AG04450 (cell line): ENCODE data around the gene GPBAR1. TPM values are rescaled to one million over a fixed set of nuclear protein-coding genes. Genes with fewer than 3 reads are reported as not detected.

Experiments used
- CTCF ChIA-PET: fragments of 300-600, 350-600 bp; formaldehyde crosslinking; extraction: SDS; loops from one replicate; lab custom pipeline; 2022; ENCODE audit warnings: antibody characterized with exemption, inconsistent platforms; lab: Charles Lee
- POLR2A ChIA-PET: fragments of 350-600 bp; formaldehyde crosslinking; extraction: SDS; loops from one replicate; lab custom pipeline; 2021; ENCODE audit warnings: antibody characterized with exemption, inconsistent platforms; lab: Yijun Ruan, JAX
- DNase-seq: peaks from one replicate; pipeline ENCODE4 v3.0.0-alpha.2; 2011; ENCODE audit warnings: low read depth, low spot score
- H3K27ac ChIP-seq: one replicate; pipeline ENCODE4 v1.5.1; 2012; ENCODE audit warnings: low read depth, low read length, control low read depth
- H3K27me3 ChIP-seq: one replicate; pipeline ENCODE4 v1.6.0; 2012; ENCODE audit warnings: low read length; ENCODE audit not compliant: control insufficient read depth, insufficient read depth
- H3K4me3 ChIP-seq: 2 replicates; pipeline ENCODE4 v1.5.1; 2011; ENCODE audit warnings: mild to moderate bottlenecking, low read depth, low read length, control low read depth
- H3K9me3 ChIP-seq: 2 replicates; pipeline ENCODE4 v1.5.1; 2012; ENCODE audit warnings: low read length; ENCODE audit not compliant: control insufficient read depth, insufficient read depth
- polyA plus RNA-seq: library from polyadenylated mRNA; depleted of rRNA; stranded (reverse); fragments of >200 nt; gene quantifications from 2 replicates; pipeline ENCODE4 v1.2.3, GENCODE V29; 2011
- TF ChIP-seq, protein P1 (sequence below): IDR thresholded peaks from 2 replicates; pipeline ENCODE4 v1.5.1; 2011; ENCODE audit warnings: low read depth, low read length, control low read depth, inconsistent platforms

The GPBAR1 gene
- polyA plus RNA-seq, 1 experiment: not detected

DNA sequence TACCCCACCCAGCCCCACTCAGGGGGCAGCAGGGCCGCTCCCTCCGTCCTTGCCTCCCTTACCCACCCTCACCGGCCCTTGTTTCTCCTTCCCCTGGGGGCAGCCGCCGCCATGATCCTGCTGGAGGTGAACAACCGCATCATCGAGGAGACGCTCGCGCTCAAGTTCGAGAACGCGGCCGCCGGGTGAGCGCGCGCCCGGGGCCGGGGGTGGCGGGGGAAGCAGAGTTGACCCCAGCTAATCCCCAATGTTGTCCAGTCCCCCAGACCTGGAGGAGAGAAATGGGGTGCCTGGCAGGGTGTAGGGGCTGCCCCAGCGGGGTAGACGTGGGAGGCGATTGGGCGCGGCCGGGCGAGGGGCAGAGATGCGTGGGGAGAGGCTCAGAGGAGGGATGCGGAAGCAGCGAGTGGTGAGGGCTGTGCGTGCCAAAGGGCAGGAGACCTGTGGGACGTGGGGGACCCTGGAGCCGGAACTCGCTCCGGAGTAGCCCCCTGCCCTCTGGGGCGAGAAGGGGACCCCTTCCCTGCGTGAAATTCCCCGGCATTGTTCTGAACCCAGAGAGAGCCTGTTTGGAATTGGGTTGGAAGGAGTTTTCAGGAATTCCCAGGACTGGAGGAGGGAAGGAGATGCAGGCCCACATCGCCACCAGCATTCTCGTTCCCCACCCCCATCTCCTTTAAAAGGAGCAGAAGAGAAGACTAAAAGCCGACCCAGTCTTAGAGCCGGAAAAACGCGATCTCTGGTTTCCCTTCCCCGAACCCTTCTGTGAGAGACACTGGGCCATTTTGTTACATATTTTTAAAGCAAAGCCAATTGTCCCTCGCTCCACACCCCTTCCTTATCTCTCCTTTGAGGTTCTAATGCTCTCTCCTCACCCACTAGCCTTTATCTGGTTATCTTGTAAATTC lies 43.2 kb upstream of the GPBAR1 start:
- ChIA-PET POLR2A (no interaction called here), CTCF (interaction anchor here (1.0 kb wide), 1 partner anchor 12 kb away, joined by 3 read pairs; no protein-coding TSS in a partner anchor)
- Histone ChIP-seq H3K9me3 (peaks cover 6% of the 10 kb centered on the region; the same call in 1 of the 2 replicates), H3K4me3 (peak overlapping the region; percentile 96), H3K27me3 (no peaks in the 10 kb centered on the region), H3K27ac (peak overlapping the region; percentile 75)
- TF ChIP-seq, protein P1, sequence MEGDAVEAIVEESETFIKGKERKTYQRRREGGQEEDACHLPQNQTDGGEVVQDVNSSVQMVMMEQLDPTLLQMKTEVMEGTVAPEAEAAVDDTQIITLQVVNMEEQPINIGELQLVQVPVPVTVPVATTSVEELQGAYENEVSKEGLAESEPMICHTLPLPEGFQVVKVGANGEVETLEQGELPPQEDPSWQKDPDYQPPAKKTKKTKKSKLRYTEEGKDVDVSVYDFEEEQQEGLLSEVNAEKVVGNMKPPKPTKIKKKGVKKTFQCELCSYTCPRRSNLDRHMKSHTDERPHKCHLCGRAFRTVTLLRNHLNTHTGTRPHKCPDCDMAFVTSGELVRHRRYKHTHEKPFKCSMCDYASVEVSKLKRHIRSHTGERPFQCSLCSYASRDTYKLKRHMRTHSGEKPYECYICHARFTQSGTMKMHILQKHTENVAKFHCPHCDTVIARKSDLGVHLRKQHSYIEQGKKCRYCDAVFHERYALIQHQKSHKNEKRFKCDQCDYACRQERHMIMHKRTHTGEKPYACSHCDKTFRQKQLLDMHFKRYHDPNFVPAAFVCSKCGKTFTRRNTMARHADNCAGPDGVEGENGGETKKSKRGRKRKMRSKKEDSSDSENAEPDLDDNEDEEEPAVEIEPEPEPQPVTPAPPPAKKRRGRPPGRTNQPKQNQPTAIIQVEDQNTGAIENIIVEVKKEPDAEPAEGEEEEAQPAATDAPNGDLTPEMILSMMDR: no peak
- DNase-seq: no peak

DNA sequence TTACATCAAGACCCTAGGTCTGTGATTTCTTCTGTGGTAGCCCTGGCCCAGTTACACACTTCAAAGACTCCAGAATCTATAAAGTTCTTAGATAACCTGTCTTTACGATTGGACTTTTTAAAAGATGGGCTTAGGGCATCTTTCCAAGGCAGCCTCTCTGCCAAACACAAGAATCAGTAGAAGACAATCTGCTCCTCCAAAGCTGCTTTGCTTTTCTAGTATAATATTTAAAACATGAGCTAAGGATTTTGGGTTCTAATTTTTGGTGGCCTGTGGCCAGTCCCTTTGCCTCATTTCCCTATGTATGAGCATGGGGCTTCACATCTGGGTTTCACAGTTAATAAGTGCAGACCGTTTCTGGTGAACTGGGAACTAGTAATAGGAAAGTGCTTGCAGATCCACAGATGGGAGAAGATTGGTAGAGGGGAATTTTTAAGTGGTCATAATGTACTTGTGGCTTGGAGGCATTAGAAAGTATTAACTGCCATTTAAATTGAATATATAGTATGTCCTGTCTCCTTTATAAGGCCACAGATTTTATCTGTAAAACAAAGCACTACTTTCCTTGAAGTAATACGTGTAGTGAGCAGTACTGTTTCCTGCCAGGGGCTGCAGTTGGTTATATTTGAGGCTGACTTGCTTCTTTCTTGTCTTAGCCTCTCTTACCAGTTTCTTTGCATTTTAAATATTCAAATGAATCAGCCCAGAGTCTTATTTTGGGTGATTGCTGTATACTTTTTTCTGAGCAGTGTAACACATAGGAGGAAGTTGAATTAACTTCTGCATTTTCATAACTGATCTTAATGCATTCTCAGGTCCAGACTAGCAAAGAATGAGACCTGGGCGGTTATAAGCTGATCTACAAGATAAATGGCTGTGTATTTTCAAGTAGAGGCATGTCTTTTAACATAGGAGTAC lies 42.3 kb upstream of the GPBAR1 start:
- H3K27me3 ChIP-seq: no peaks in the 10 kb centered on the region
- no peak overlapping the region for H3K27ac ChIP-seq
- TF ChIP-seq, protein P1: no peak
- ChIA-PET CTCF (interaction anchor here (1.0 to 1.2 kb wide), 2 partner anchors 11 to 13 kb away, joined by 3 to 4 read pairs; no protein-coding TSS in a partner anchor), POLR2A (interaction anchor here (0.5 kb wide), 1 partner anchor 18 kb away, joined by 3 read pairs; no protein-coding TSS in a partner anchor)
- no peak for DNase-seq
- peaks cover 6% of the 10 kb centered on the region; the same call in 1 of the 2 replicates for H3K9me3 ChIP-seq
- peak overlapping the region; percentile 96 for H3K4me3 ChIP-seq

DNA sequence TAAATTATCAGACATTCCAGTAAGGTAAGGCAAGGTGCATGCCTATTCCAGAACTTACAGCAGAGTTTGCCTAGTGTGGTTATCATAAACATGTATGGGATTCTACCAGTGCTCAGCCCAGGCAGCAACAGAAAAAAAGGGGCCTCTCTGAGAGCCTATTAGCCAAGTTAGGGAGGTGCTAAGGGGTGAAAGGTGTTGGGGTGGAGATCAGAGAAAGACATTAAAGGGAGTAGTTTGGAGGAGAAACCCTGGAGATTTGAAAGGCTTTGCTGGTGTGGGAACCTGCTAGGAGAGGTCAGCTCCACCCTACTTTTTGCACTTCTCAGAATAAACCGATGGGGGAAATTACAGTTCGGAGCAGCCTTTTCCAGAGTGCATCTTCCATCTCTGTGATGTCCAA lies 40.9 kb upstream of the GPBAR1 start:
- POLR2A ChIA-PET: interaction anchor here (0.7 to 0.9 kb wide), 2 partner anchors 9 to 40 kb away, joined by 3 to 4 read pairs; no protein-coding TSS in a partner anchor
- CTCF ChIA-PET: interaction anchor here (0.7 to 1.5 kb wide), 3 partner anchors 9 to 11 kb away, joined by 3 to 4 read pairs (median 4); no protein-coding TSS in a partner anchor
- TF ChIP-seq, protein P1: no peak

DNA sequence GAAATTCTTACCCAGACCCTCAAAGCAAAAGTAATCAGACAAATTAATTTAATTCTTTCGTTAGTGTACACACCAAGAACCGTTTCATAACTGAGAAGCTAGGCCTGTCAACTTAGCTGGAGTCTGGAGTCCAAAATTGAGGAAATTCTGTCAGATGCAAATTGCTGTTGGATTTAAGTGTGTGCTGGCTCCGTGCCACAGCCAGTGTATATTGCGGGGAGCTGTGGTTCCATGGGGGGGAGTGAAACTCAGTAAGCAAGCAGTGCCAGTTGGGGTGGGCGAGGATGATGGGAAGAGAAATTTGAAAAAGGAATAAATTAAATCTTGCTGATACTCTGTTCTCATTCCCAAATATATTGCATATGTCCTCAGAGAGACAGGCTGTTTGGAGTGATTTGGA lies 39.8 kb upstream of the GPBAR1 start:
- ChIA-PET CTCF (interaction anchor here (0.5 kb wide), 1 partner anchor 15 kb away, joined by 3 read pairs; no protein-coding TSS in a partner anchor), POLR2A (interaction anchor here (0.7 kb wide), 1 partner anchor 13 kb away, joined by 3 read pairs; no protein-coding TSS in a partner anchor)
- DNase-seq: no peak
- H3K4me3 ChIP-seq: no peak overlapping the region
- no peaks in the 10 kb centered on the region for H3K27me3 ChIP-seq
- no peak overlapping the region for H3K27ac ChIP-seq
- H3K9me3 ChIP-seq: peaks cover 6% of the 10 kb centered on the region; the same call in 1 of the 2 replicates
- TF ChIP-seq, protein P1: no peak

More for the DNA sequence above, 40.9 kb upstream of the GPBAR1 start:
- peak overlapping the region; percentile 41 for H3K4me3 ChIP-seq
- no peak for DNase-seq
- peaks cover 6% of the 10 kb centered on the region; the same call in 1 of the 2 replicates for H3K9me3 ChIP-seq
- H3K27me3 ChIP-seq: no peaks in the 10 kb centered on the region
- no peak overlapping the region for H3K27ac ChIP-seq
